ENCODE measurements around the gene LOXL1.

LOXL1 gene, protein sequence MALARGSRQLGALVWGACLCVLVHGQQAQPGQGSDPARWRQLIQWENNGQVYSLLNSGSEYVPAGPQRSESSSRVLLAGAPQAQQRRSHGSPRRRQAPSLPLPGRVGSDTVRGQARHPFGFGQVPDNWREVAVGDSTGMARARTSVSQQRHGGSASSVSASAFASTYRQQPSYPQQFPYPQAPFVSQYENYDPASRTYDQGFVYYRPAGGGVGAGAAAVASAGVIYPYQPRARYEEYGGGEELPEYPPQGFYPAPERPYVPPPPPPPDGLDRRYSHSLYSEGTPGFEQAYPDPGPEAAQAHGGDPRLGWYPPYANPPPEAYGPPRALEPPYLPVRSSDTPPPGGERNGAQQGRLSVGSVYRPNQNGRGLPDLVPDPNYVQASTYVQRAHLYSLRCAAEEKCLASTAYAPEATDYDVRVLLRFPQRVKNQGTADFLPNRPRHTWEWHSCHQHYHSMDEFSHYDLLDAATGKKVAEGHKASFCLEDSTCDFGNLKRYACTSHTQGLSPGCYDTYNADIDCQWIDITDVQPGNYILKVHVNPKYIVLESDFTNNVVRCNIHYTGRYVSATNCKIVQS

DNA sequence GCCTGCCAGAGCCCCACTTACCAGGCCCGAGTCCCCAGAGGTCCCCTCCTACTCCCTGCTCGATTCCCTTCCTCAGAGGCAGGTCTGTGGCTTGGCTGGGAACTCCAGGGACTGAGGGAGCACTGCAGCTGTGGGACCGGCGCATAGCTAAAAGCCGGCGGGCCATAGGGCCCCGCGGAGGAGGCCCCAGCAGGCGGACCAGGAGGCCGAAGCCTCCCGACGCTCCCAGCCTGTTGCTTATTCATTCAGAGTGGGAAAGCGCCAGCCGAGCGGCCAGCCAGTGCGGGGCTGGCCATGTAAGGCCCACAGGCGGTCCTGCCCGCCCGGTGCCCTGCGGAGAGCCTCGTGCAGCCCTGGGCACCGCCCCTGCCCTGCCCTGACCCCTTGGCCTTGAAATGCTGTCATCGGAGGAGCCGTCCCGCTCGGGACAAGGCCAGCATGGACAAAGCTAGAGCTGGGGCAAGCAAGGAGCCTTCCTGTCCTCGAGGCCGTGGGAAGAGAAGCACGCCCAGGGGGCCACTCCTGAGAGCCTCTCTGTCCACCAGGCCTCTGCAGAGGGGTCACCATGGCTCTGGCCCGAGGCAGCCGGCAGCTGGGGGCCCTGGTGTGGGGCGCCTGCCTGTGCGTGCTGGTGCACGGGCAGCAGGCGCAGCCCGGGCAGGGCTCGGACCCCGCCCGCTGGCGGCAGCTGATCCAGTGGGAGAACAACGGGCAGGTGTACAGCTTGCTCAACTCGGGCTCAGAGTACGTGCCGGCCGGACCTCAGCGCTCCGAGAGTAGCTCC, at the start of gene LOXL1:
LOXL1 (plus strand) TSS at position 244 of the 784 bp plus-strand sequence; CDS start at position 566, 322 bp downstream.
- peak; percentile 88 for DNase-seq (ENCODE audit: low read depth)

DNA sequence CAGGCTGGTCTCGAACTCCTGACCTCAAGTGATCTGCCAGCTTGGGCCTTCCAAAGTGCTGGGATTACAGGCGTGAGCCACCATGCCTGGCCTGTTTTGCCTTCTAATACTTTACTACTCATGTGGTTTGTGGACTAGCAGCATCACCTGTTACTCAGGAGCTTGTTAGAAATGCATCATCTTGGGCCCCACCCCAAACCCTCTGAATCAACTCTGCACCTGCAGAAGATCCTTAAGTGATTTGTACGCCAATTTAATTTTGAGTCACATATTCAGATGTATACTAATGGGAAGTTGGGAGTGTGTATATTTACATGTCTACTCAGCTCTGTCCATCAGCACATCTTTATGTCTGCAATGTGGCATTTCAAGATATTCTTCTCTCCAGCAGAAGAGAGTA, 46.8 kb upstream of the LOXL1 start:
- no peak for DNase-seq (ENCODE audit: low read depth)

DNA sequence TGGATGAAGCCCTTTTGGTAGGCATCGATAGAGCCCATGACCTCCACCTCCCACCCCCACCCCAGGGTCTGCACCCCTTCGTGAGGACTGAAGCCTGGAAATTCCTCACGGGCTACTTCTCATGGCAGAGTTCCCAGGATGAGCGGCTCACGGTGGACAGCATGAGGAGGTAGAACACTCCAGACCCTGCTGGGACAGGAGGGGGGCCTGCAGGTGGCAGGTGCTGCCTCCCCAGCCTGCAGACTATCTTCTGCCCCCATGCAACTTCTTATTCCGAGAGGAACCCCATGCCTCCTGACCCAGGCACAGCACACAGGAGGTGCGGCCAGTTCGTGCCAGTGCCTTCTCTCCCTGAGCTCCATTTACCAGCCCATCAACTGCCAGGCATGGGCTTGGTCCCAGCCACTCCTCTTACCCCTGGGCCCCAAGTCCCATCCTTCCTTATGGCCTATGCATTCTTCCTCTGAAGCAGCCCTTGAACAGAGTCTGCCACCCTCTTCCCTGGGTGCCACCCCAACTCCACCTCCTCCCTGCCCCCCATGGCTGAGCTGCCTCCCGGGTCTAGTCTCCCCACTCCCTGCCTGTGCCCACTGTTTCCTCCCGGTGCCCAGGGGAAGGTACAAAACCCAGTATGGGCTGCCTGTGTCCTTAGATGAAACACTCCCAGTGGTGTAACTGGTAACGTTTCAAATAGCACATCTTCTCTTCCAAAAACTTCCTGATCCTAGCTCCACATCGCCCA, 44.5 kb upstream of the LOXL1 start:
- no peak for DNase-seq (ENCODE audit: low read depth)

DNA sequence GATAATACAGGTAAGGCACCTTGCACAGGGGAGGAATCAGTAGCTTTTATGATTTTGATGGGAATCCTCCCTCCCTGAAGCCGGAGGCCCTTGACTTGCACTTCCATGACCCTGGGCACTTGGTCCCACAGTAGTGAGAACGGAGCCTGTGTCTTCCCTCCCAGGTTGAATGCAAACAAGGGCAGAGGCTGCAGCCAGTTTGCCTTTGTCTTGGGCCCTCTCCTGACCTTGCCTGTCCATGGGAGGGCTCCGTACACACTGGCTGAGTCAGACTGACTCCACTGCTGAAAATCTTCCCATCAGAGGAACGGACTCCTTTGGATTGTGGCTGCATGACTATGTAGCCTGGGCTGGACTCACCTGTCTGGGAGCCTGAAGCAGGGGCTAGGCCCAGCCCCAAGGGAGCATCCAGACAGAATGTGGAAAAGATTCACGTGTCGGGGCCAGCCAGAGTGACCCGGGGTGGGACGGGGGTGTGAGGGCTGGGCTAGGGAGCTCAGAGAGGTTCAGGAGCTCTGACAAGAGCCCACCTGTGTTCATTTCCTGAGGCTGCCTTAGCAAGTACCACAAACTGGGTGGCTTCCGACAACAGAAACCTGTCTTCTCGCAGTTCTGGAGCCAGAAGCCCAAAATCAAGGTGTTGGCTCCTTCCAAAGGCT, 43.4 kb upstream of the LOXL1 start:
- no peak for DNase-seq (ENCODE audit: low read depth)

DNA sequence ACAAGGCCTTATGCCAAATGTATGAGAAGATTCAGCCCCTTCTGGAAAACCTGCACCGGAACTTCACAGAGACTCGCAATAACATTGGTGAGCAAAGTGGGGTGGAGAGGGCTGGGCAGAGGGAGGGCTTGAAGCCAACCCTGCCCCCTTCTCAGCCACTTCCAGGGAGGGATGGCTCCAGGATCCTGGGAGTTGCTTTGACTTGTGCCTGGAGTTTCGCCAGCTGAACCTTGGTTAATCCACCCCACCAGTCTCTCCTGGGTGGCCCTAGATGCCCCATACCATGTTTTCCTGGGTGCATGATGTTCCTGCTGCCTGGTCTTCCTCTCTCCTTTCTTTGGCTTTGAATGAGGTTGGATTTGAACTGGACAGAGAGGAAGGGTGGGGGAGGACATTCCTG, 42.1 kb upstream of the LOXL1 start:
- no peak for DNase-seq (ENCODE audit: low read depth)

DNA sequence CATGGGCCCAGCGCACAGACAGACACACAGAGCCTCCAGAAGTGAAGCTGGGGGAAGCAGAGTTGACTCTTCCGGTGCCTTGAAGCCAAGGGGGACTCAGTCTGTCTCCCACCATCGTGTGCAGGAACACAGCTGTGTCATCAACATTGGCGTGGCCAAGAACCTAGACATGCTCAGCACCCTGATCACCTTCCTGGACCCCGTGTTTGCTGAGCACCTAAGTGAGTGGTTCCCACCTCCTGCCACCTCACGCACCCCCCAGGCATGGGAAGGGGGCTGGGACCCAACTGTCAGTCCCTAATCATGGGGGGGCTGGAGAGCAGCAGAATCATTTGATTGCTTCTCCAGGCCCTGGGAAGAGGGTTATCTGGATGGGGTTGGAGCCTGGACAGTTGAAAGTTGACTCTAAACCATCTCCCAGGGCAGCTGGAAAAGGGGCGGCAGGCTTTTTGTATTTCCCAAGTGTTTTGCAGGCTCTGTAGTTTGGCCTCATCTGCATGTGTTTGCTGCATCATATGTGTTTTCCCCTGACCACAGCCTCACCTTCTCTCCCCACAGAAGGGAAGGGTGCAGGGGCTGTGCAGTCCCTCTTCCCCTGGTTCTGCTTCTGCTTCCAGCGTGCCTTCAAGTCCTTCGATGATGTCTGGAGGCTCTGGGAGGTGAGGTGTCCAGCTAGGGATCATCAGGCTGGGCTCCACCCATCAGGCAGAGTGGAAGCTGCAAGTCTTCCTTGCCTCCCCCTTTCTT, 40.1 kb upstream of the LOXL1 start:
- DNase-seq (ENCODE audit: low read depth) = no peak

DNA sequence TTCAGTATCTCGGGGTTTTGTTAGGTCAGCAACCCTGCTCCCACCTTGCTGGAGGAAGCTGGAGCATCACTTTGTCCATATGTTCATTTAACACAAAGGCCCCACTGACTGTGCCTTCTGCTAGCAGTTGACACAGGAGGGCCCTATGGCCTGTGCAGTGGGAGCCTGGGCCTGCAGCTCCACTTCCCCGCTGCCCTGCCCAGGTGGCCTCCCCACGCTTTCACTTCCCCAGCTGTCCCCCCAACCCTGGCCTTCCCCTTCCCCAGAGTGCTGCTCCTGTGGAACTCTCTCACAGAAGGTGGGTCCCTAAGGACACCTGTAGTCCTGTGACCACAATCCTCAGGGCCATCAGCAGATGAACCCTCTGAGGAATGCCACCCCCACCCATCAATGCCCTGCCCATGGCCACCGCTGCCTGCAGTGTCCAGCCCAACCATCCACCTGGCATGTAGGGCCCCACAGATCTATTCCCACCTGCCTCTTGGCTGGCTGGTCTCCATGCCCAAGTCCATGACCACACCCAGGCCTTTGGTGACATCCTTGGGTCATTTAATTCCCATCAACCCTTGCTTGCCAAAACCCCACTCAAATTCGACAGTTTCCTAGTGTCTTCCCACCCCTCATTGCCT, 39.4 kb upstream of the LOXL1 start:
- no peak for DNase-seq (ENCODE audit: low read depth)

DNA sequence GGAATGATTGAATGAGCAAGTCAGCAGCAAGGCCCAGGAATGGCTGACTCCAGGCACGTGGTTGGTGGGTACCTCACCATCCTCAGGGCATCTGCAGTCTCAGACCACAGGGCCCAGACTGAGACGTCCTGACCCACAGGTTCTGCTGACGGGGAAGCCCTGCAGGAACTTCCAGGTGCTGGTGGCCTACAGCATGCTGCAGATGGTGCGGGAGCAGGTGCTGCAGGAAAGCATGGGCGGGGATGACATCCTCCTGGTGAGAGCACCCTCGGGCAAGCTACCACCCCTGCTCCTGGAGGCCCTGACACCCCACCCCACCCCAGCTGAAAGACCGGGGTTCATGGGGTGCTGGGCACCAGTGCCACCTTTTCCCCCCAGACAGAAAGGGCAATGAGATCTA, 38.8 kb upstream of the LOXL1 start:
- DNase-seq (ENCODE audit: low read depth) = no peak

DNA sequence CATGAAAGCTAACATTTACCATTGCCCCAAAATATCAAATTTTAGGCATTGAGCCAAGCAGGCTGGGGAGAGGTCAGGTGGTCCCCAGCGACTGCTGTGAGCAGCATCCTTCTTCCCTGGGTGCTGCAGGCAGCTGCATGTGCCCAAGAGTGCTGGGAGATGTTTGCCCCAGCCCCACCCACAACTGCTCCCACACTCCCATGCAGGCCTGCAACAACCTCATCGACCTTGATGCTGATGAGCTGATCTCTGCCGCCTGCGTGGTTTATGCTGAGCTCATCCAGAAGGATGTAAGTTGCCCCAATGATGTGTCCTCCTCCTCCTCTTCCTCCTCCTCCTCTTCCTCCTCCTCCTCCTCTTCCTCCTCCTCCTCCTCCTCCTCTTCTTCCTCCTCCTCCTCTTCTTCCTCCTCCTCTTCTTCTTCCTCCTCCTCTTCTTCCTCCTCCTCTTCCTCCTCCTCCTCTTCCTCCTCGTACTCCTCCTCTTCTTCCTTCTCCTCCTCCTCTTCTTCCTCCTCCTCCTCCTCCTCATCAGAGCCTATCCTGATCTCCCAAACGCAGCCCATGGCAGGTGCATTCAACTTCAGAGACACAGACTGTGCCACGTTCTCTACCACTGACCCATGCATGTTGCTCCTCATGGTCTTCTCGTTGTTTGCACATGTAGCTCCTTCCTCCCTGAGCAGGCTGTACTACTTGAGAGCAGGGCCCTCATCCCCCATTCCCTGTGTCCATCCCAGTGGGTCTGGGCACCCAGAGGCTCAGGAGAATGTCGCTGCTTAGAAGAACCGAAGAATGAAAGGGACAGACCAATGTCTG, 37.8 kb upstream of the LOXL1 start:
- DNase-seq (ENCODE audit: low read depth) = no peak

DNA sequence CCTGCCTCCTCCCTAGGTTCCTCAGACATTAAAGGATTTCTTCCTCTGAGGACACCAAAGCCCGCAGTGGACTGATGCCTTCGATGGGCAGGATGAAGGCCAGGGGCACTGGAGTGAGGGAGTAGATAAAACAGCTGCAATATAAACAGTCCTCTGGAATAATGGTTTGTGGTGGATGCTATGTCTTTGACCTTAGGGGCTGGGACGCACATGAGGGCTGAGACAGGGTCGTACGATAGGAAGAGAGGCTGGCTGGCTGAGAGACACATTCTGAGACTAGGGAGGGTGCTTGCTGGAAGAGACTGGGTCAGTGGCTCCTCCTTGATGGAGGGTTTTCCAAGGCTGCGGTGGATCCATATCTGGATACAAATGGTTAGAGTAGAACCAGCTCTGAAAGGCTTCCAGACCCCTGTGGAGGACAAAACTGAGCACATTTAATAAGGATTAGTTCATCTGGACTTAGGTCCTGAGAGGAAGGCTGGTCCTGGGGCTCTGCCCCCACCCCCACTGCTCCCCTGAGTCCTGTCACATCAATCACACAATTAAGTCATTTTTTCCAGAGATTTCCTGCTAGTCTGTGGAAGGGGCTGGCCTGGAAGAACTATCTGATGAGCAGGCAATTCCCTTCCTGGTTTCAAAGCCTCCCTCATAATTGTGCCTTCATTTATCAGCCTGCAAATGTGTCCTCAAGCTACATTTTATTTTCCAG, 37.1 kb upstream of the LOXL1 start:
- DNase-seq (ENCODE audit: low read depth) = no peak

DNA sequence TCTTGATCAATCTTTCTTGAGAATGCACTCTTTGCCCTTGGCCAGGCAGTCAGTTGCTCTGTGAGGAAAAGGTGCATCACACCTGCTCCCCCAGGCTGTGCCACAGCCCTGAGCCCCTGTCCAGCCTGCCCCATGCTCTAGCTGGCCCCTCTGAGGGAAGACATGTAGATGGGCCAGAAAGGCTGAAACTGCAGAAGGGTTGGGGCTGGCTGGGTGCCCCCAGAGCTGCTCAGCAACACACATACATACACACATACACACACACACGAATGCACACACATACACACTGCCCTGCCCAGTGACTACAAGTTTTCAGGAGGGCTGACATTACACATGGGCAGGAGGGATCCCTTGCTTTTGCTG, 36.5 kb upstream of the LOXL1 start:
- no peak for DNase-seq (ENCODE audit: low read depth)

DNA sequence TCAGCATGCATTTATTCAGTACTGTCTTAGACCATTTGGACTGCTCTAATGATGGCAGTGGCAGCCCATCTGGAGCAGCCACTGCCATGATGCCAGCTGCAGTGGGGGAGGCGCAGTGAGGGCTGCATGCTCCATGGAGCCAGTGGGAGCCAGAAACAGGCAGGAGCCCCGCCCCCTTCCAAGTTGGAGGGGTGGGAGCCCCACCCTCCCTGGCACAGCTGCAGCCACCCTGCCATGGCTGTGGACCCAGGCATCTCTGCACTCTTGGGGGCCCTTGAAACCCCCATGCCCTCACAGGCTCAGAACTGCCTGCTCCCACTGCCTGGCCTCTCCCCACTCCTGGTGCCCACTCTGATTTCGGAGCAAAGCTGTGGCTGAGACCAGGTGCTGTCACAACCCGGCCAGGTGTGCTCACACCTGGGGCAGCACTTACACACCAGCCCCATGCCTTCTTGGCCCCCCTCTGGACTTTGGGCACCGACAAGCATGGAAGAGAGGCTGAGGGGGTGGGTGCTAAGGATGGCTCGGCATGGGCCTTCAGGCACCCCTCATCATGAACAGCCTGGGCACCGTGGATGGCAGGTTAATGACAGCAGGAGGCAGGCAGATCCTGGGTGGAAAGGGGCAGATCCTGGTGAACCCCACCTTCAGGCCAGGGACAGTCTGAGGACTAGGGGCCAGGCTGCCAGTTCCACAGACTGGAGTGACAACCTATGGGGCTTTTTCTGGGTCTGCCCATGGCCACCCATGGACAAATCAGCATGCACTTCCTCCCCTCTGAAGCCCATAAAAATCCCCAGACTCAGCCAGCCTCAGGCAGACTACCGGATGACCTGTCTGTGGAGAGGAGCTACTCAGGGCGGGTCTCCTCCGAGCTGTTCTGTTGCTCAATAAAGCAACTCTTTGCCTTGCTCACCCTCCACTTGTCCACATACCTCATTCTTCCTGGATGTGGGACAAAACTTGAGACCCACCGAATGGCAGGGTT, 34.6 kb upstream of the LOXL1 start:
- no peak for DNase-seq (ENCODE audit: low read depth)

DNA sequence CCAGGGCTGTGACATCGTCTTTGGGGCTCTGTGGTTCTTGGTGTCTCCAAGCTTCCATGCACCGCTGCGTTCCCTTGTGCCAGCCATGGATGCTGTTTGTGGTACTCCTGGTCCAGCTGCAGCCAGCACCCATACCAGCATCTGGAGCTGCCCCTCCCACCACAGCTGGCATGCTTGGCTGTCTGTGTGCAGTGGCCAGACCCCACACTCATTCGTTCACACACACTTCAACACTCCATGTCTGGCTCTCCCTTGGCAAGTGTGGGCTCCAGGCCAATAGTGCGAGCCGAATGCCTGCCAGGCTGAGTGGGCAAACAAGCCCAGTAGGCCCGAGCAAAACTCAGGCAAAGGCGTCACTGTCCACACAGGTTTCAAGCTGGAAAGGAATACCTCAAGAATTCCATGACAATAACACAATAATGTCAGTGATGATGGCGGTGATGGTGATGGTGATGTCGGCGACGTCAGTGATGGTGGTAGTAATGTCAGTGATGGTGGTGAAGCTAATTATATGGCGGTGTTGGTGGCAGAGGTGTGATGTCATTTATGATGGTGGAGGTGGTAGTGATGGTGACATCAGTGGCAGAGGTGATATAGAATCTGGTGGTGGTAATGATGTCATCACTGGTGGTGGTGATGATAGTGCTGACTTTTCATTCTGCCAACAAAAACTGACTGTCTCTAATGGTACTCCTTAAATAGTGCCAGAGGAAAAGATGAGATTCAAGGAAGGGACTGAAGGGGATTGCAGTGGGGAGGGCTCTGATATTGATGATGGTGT, 33.6 kb upstream of the LOXL1 start:
- no peak for DNase-seq (ENCODE audit: low read depth)

DNA sequence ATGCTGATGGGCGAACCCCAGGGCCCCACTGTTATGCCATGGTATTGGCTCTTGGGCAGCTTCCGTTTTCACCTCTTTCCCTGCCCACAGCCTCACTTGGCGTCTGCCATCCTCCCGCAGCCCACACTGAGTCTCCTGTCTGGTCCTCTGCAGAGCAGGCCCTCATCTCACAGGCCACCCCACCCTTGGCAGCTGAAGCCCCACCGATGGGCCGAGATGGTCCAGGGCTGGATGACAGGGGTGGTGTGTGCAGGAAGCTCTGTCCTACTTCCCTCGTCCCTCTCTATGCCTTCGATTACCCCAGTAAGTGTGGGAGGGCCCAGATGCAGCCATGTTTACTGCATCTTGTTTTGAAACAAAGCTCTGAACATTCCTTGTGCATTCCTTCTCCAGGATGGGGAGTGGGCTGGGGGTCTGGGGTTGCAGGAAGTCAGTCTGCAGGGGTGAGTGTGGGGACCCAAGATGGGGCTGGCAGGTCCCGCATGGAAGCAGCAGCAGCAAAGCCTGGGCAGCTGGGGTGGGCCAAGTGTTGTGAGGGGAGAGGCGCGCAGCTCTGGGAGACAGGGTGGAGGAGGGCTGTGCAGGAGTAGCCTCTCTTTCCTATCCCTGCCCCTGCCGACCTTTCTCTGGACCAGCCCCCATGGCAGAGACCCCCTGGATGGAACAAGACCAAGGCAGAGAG, 32.0 kb upstream of the LOXL1 start:
- DNase-seq (ENCODE audit: low read depth) = no peak

DNA sequence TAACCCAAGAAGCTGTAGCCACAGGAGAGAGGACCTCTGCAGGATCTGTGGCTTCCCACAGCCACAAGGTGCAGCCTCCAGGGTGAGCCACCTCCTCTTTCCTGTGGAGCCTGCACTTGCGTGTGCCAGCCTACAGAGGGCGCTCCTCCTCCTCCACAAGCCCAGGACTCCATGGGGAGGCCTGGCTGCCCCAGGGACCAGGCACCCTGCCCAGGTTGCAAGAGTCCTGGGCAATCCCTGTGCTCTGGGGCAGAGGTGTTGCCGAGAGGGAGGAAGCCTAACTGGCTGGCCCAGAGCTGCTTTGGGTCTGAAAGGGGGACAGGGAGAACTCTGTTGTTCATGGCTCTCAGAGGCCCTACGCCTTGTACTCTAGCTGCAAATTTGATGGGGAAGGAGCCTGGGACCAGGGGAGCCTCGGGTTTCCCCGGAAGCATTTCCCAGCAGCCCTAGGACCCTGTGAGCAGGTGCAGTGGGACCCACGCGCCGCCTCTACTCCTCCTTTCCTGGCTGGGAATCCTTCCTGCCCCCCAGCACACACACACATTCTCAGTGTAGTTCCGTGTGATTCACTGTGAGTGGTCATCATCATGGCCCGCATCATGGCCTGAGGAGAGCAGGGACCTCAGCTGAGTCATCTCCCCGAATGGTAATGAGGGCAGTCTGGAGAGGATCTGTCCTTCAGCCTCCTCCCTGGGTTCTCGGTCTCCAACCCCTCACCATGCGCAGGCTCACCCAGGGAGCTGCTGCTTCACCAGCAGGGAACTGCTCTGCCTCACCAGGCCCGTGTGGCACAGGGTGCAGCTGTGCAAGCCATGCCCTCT, 28.6 kb upstream of the LOXL1 start:
- DNase-seq (ENCODE audit: low read depth) = peak; percentile 93

All from HS-27A (cell line).